GM12874 (cell line): Measurements from ENCODE around the gene LYPD3.

ENCODE experiments used
- CTCF ChIP-seq: IDR thresholded peaks from 2 replicates; pipeline ENCODE4 v1.5.1; 2011; ENCODE audit warnings: low read depth, mild to moderate bottlenecking, control low read depth, low read length, moderate library complexity; ENCODE audit not compliant: insufficient read depth

LYPD3 gene

GRCh38 chr19:43462383-43462782, 3.0 kb downstream of the LYPD3 start:
- no peak for TF ChIP-seq CTCF

- no peak for TF ChIP-seq CTCF
These were observed 4.1 kb downstream of the LYPD3 start for GRCh38 chr19:43461303-43461702.

GRCh38 chr19:43460362-43461016, 4.9 kb downstream of the LYPD3 start:
- TF ChIP-seq CTCF = no peak

- TF ChIP-seq CTCF = no peak
These were observed 7.6 kb downstream of the LYPD3 start for GRCh38 chr19:43457809-43458208.

- TF ChIP-seq CTCF = no peak
These were observed 9.9 kb downstream of the LYPD3 start for GRCh38 chr19:43455321-43456113.

- no peak for TF ChIP-seq CTCF
These were observed 11.4 kb downstream of the LYPD3 start for GRCh38 chr19:43454031-43454430.

GRCh38 chr19:43452582-43452981, 12.8 kb downstream of the LYPD3 start:
- no peak for TF ChIP-seq CTCF
